GM21529 (cell line): ENCODE measurements around the gene SRP14.

ENCODE experiments used
- ATAC-seq: cut with Tn5 transposase; IDR thresholded peaks from one replicate; pipeline ENCODE4 v1.9.1; 2021; ENCODE audit not compliant: unreplicated experiment

SRP14 gene

DNA sequence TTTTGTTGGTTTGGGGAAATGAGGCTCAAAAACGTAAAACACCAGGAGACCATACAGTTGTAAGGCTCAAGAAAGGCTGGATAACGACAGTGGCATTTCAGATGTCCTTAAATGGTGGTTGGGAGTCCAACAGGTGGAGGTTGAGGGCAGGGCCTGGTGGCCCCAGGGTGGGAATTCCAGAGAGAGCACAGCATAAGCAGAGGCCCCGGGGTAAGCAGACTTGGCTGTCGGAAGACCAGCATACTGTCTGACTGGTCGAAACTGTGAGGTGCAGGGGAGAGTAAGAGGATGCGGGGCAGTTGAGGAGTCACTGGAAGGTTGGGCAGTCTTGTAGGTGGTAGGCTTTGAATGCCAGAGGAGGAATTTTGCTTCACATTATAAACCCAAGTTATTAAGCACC is 48.3 kb downstream of the SRP14 start:
- ATAC-seq = no peak

GRCh38 chr15:39987821-39988220 is 51.2 kb downstream of the SRP14 start:
- ATAC-seq = no peak
